Neural cell (in vitro differentiated cells): ENCODE results near the gene ARFGAP3. TPM values are rescaled to one million over a fixed set of nuclear protein-coding genes. Genes with fewer than 3 reads are reported as not detected.

Source experiments
- H2AFZ ChIP-seq: fragments of 200-600, 300-800 bp; sonication (generic), shearing (Covaris generic); 2 replicates; pipeline ENCODE4 v1.6.0; 2014; ENCODE audit warnings: low read depth, mild to moderate bottlenecking, antibody characterized with exemption, low read length, moderate library complexity
- H3F3A ChIP-seq: fragments of 200-600 bp; shearing (Covaris generic); 2 replicates; pipeline ENCODE4 v1.6.1; 2016; ENCODE audit warnings: mild to moderate bottlenecking, moderate library complexity, mixed read lengths, antibody characterized with exemption, low read length; ENCODE audit not compliant: insufficient read depth, poor library complexity, severe bottlenecking
- H3K27ac ChIP-seq: fragments of 200-600, 300-800 bp; sonication (generic), shearing (Covaris generic); 2 replicates; pipeline ENCODE4 v1.5.1; 2014; ENCODE audit warnings: mild to moderate bottlenecking, low read length, moderate library complexity
- H3K27me3 ChIP-seq: fragments of 300-800, 200-600 bp; sonication (generic), shearing (Covaris generic); 2 replicates; pipeline ENCODE4 v1.6.0; 2014; ENCODE audit warnings: mild to moderate bottlenecking, low read depth, low read length, moderate library complexity; ENCODE audit not compliant: insufficient read depth
- H3K36me3 ChIP-seq: fragments of 300-800, 200-600 bp; sonication (generic), shearing (Covaris generic); 2 replicates; pipeline ENCODE4 v1.5.1; 2014; ENCODE audit warnings: mild to moderate bottlenecking, antibody characterized with exemption, low read length, moderate library complexity; ENCODE audit not compliant: insufficient read depth
- H3K4me2 ChIP-seq: fragments of 300-800, 200-600 bp; sonication (generic), shearing (Covaris generic); 2 replicates; pipeline ENCODE4 v1.6.0; 2014; ENCODE audit warnings: mild to moderate bottlenecking, low read length
- H3K4me3 ChIP-seq: fragments of 300-800, 200-600 bp; sonication (generic), shearing (Covaris generic); 2 replicates; pipeline ENCODE4 v1.5.1; 2014; ENCODE audit warnings: mild to moderate bottlenecking, low read length, moderate library complexity
- H3K79me2 ChIP-seq: fragments of 200-600 bp; shearing (Covaris generic); replicated peaks from 2 replicates; pipeline ENCODE4 v1.6.0; 2014; ENCODE audit warnings: mild to moderate bottlenecking, low read length, moderate library complexity; ENCODE audit not compliant: insufficient read depth
- H3K9ac ChIP-seq: fragments of 300-800, 200-600 bp; sonication (generic), shearing (Covaris generic); 2 replicates; pipeline ENCODE4 v1.6.1; 2016; ENCODE audit warnings: mild to moderate bottlenecking, low read length, mixed read lengths
- H3K9me2 ChIP-seq: fragments of 200-600 bp; shearing (Covaris generic); 2 replicates; pipeline ENCODE4 v1.6.1; 2016; ENCODE audit warnings: mild to moderate bottlenecking, low read length, mixed read lengths; ENCODE audit not compliant: insufficient read depth
- H3K9me3 ChIP-seq: fragments of 200-600, 300-800 bp; sonication (generic), shearing (Covaris generic); 2 replicates; pipeline ENCODE4 v1.6.1; 2016; ENCODE audit warnings: mild to moderate bottlenecking, mixed run types, low read length, moderate library complexity, mixed read lengths
- H4K20me1 ChIP-seq: fragments of 200-600 bp; shearing (Covaris generic); 2 replicates; pipeline ENCODE4 v1.6.1; 2016; ENCODE audit warnings: mild to moderate bottlenecking, mixed run types; ENCODE audit not compliant: insufficient read depth
- CTCF ChIP-seq: fragments of 450-650 bp; IDR thresholded peaks from 2 replicates; pipeline ENCODE4 v1.5.1; 2014; ENCODE audit warnings: antibody characterized with exemption, mild to moderate bottlenecking, moderate library complexity; ENCODE audit not compliant: poor library complexity, severe bottlenecking
- EP300 ChIP-seq: fragments of 450-650 bp; conservative IDR thresholded peaks from 2 replicates; pipeline ENCODE4 v1.6.1; 2014; ENCODE audit warnings: antibody characterized with exemption, mild to moderate bottlenecking, moderate library complexity; ENCODE audit not compliant: poor library complexity, severe bottlenecking
- EZH2 ChIP-seq: fragments of 200-600, 300-800 bp; shearing (Covaris generic), sonication (generic); IDR thresholded peaks from 2 replicates; pipeline ENCODE4 v1.6.1; 2014; ENCODE audit warnings: antibody characterized with exemption, low read length, borderline replicate concordance, mild to moderate bottlenecking; ENCODE audit not compliant: insufficient read depth, poor library complexity, severe bottlenecking
- MXI1 ChIP-seq: fragments of 450-650 bp; conservative IDR thresholded peaks from 2 replicates; pipeline ENCODE4 v1.6.1; 2014; ENCODE audit warnings: antibody characterized with exemption, mild to moderate bottlenecking; ENCODE audit not compliant: poor library complexity, severe bottlenecking
- POLR2AphosphoS5 ChIP-seq: IDR thresholded peaks from 2 replicates; pipeline ENCODE4 v1.6.1; 2012
- RAD21 ChIP-seq: fragments of 450-650 bp; conservative IDR thresholded peaks from 2 replicates; pipeline ENCODE4 v1.6.1; 2014; ENCODE audit warnings: antibody characterized with exemption, mild to moderate bottlenecking, moderate library complexity
- REST ChIP-seq: IDR thresholded peaks from 2 replicates; pipeline ENCODE4 v1.6.1; 2012; ENCODE audit warnings: borderline replicate concordance
- SMC3 ChIP-seq: fragments of 450-650 bp; conservative IDR thresholded peaks from 2 replicates; pipeline ENCODE4 v1.6.1; 2014; ENCODE audit warnings: antibody characterized with exemption, mild to moderate bottlenecking, moderate library complexity; ENCODE audit not compliant: poor library complexity
- TAF1 ChIP-seq: IDR thresholded peaks from 2 replicates; pipeline ENCODE4 v1.6.1; 2012; ENCODE audit warnings: low read depth
- polyA plus RNA-seq: library from polyadenylated mRNA; depleted of rRNA; stranded (reverse); fragments of >200 nt; gene quantifications from 2 replicates; pipeline ENCODE4 v1.2.3, GENCODE V29; 2014

ARFGAP3 gene
- polyA plus RNA-seq, 1 donor from 2014 or later = 80.7 TPM

GRCh38 chr22:42788466-42788865, 68.6 kb downstream of the ARFGAP3 start:
- Histone ChIP-seq H3K9ac (no peak overlapping the region), H3K27me3 (no peaks in the 10 kb centered on the region), H3K9me2 (no peaks in the 10 kb centered on the region), H4K20me1 (no peaks in the 10 kb centered on the region), H3K4me3 (no peak overlapping the region), H3K4me2 (no peak overlapping the region), H3F3A (no peaks in the 10 kb centered on the region), H3K36me3 (no peaks in the 10 kb centered on the region), H2AFZ (no peak overlapping the region), H3K27ac (no peak overlapping the region), H3K9me3 (no peaks in the 10 kb centered on the region), H3K79me2 (no peaks in the 10 kb centered on the region)
- TF ChIP-seq MXI1 (no peak), CTCF (no peak), TAF1 (no peak)

- no peak overlapping the region for H3K4me2 ChIP-seq
- H4K20me1 ChIP-seq = no peaks in the 10 kb centered on the region
- no peaks in the 10 kb centered on the region for H3K27me3 ChIP-seq
- no peaks in the 10 kb centered on the region for H3K79me2 ChIP-seq
- no peak overlapping the region for H3K9ac ChIP-seq
- no peak for TF ChIP-seq RAD21
- TF ChIP-seq TAF1 = no peak
- TF ChIP-seq MXI1 = no peak
- TF ChIP-seq CTCF = no peak
- no peak for TF ChIP-seq SMC3
- no peak for TF ChIP-seq EZH2
- no peak for TF ChIP-seq REST
- no peak for TF ChIP-seq EP300
- no peak for TF ChIP-seq POLR2AphosphoS5
- H3K9me2 ChIP-seq = no peaks in the 10 kb centered on the region
- H2AFZ ChIP-seq = no peak overlapping the region
- no peaks in the 10 kb centered on the region for H3F3A ChIP-seq
- H3K9me3 ChIP-seq = no peaks in the 10 kb centered on the region
- H3K36me3 ChIP-seq = no peaks in the 10 kb centered on the region
- no peak overlapping the region for H3K4me3 ChIP-seq
- no peak overlapping the region for H3K27ac ChIP-seq
Observed at GRCh38 chr22:42788021-42788420, 69.1 kb downstream of the ARFGAP3 start.
